ENCODE data around the gene FOXS1. TPM values are rescaled to one million over a fixed set of nuclear protein-coding genes. Genes with fewer than 3 reads are reported as not detected.

The FOXS1 gene
- total and polyA plus RNA-seq, 11 donors: 1.9 to 6.0 (median 3.7) TPM

DNA sequence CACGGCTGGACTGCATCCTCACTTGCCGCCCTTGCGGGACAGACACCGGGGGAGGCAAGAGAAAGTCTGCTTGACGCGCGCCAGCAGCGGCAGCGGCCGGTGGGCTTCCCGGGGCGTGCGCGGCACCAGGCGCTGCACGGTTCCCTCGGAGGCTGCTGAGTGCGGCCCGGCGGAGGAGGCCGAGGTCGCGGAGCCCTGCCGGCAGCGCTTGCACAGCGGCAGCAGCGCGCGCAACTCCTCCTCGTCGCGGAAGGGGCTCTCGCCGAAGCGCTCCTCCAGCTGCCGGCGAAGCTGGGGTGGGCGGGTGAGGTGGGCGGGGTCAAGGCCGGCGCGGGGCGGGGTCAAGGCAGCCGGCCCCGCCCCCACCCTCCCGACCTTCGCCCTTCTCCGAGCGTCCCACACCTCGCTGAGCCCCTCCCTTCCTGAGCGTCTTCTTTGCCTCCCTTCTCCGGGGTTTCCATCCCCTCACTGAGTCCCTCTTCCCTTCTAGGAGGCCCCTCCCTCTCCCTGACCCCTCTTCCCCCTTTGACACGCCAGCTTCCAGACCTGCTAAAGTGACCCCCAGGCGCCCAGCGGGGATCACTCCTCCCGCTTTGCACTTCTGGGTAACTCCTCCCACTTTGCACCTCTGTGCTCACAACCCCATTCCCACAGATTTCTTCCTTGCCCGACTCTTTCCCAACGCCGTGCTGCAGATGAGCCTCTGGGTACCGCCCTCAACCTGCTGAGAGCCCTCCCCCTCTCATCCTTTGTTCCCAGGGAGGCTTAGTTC is 16.2 kb upstream of the FOXS1 start:
- Histone ChIP-seq H3K36me3 (no peaks in the 10 kb centered on the region), H3K4me3 (peak overlapping the region; percentile 34 to 80 (median 56)), H3K4me1 (peaks cover 4 to 22% (median 13%) of the 10 kb centered on the region in 12 donors), H3K9me3 (no peaks in the 10 kb centered on the region), H3K27me3 (peaks cover 0 to 34% (median 2%) of the 10 kb centered on the region in 9 donors), H3K27ac (peak overlapping the region in 1 of 12 donors; percentile 26)
- WGBS, 4 donors: 6 to 25% (median 7%) methylated on average over 19 to 60 of the region's 60 CpGs
- DNase-seq: peak; percentile 67 to 85 (median 73)
- intact Hi-C loops (cut with DNase I): no loop called here
- ATAC-seq: peak in 3 of 4 donors; percentile 47 to 86 (median 74)
- TF ChIP-seq, protein P1, sequence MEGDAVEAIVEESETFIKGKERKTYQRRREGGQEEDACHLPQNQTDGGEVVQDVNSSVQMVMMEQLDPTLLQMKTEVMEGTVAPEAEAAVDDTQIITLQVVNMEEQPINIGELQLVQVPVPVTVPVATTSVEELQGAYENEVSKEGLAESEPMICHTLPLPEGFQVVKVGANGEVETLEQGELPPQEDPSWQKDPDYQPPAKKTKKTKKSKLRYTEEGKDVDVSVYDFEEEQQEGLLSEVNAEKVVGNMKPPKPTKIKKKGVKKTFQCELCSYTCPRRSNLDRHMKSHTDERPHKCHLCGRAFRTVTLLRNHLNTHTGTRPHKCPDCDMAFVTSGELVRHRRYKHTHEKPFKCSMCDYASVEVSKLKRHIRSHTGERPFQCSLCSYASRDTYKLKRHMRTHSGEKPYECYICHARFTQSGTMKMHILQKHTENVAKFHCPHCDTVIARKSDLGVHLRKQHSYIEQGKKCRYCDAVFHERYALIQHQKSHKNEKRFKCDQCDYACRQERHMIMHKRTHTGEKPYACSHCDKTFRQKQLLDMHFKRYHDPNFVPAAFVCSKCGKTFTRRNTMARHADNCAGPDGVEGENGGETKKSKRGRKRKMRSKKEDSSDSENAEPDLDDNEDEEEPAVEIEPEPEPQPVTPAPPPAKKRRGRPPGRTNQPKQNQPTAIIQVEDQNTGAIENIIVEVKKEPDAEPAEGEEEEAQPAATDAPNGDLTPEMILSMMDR (IDR thresholded peaks at IDR 0.05): no peak
- no peak for TF ChIP-seq POLR2A (IDR thresholded peaks at IDR 0.05)

DNA sequence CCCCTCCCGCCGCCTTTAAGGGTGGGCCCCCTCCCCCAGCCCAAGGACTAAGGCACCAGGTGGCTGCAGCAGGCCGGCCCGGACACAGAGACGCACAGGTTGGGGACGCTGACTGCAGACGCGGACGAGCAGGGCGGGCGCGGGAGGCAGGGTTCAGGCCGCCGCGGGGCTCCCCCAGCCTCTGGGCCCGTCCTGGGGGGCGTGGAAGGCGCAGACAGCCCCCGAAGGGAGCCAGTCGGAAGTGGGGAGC is 15.7 kb upstream of the FOXS1 start:
- Histone ChIP-seq H3K36me3 (no peaks in the 10 kb centered on the region), H3K27ac (peak overlapping the region in 1 of 12 donors; percentile 26), H3K27me3 (peaks cover 0 to 34% (median 2%) of the 10 kb centered on the region in 9 donors), H3K4me3 (peak overlapping the region; percentile 34 to 80 (median 56)), H3K9me3 (no peaks in the 10 kb centered on the region), H3K4me1 (peaks cover 4 to 22% (median 13%) of the 10 kb centered on the region in 12 donors)
- DNase-seq (no peak), ATAC-seq (peak in 2 of 4 donors; percentile 27)
- 0 to 1% (median 0%) methylated on average over 5 to 20 of the region's 20 CpGs for WGBS, 4 donors
- TF ChIP-seq POLR2A (IDR thresholded peaks at IDR 0.05): no peak
- TF ChIP-seq, protein P1 (IDR thresholded peaks at IDR 0.05): no peak
- intact Hi-C loops (cut with DNase I): no loop called here

GRCh38 chr20:31860390-31861134 is 15.2 kb upstream of the FOXS1 start:
- Histone ChIP-seq H3K9me3 (no peaks in the 10 kb centered on the region), H3K27ac (no peak overlapping the region), H3K4me3 (peak overlapping the region in 11 of 12 donors; percentile 34 to 80 (median 56)), H3K4me1 (peaks cover 4 to 22% (median 13%) of the 10 kb centered on the region in 12 donors), H3K27me3 (peaks cover 0 to 34% (median 2%) of the 10 kb centered on the region in 9 donors), H3K36me3 (no peaks in the 10 kb centered on the region)
- 7 to 9% (median 8%) methylated on average over 15 of the region's 15 CpGs for WGBS, 4 donors
- intact Hi-C loops (cut with DNase I): no loop called here
- DNase-seq: peak in 2 of 5 donors; percentile 40
- no peak for TF ChIP-seq POLR2A (IDR thresholded peaks at IDR 0.05)
- TF ChIP-seq, protein P1 (IDR thresholded peaks at IDR 0.05): no peak
- ATAC-seq: peak in 3 of 4 donors; percentile 65 to 74 (median 73)

- 61 to 67% (median 65%) methylated on average over 7 of the region's 7 CpGs for WGBS, 4 donors
- Histone ChIP-seq H3K27me3 (peaks cover 0 to 34% (median 3%) of the 10 kb centered on the region in 9 donors), H3K36me3 (no peaks in the 10 kb centered on the region), H3K9me3 (no peaks in the 10 kb centered on the region), H3K4me1 (peaks cover 4 to 22% (median 13%) of the 10 kb centered on the region in 12 donors), H3K4me3 (no peak overlapping the region), H3K27ac (no peak overlapping the region)
- no peak for DNase-seq
- ATAC-seq: no peak
- intact Hi-C loops (cut with DNase I): loop anchor here in 3 of 10 donors (10.0 kb wide), 2 partner anchors 175 to 235 kb away; no protein-coding TSS in a partner anchor
- TF ChIP-seq, protein P1 (IDR thresholded peaks at IDR 0.05): no peak
- no peak for TF ChIP-seq POLR2A (IDR thresholded peaks at IDR 0.05)
Measured at GRCh38 chr20:31859998-31860380, 14.6 kb upstream of the FOXS1 start.

All from heart left ventricle (tissue), 16 donors.